Measurements from ENCODE around the gene ERC1.

ERC1 gene

GRCh38 chr12:1356285-1356684, 365.3 kb downstream of the ERC1 start:
- no peak overlapping the region for H3K4me3 ChIP-seq
- no peaks in the 10 kb centered on the region for H3K4me1 ChIP-seq
- H4K20me1 ChIP-seq: no peaks in the 10 kb centered on the region
- H3K27ac ChIP-seq: no peak overlapping the region
- H3K9ac ChIP-seq: no peak overlapping the region
- TF ChIP-seq Cebpa-rat (IDR thresholded peaks at IDR 0.05): no peak
- no peaks in the 10 kb centered on the region for H3K9me3 ChIP-seq
- H3K36me3 ChIP-seq: no peaks in the 10 kb centered on the region
- no peaks in the 10 kb centered on the region for H3K27me3 ChIP-seq
- no peak overlapping the region for H3K4me2 ChIP-seq

DNA sequence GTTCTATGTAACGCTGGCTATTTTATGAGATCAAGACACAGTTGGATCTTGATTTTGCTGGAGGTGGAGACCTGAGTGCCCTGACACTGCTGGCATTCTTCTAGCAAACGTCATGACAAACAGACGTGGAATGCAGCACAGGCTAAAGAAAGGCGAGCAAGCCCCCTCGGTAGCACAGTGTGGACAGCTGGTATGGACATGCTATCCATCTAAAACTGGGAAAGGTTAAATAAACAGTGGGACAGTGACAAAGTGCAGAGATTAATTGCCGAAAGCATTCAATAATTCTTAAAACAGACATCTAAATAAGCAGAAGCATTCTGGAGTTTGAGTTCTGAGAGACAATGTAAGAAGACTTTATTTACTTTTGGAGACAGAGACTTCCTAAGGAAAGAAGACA, 366.1 kb downstream of the ERC1 start:
- H3K9me3 ChIP-seq: no peaks in the 10 kb centered on the region
- no peaks in the 10 kb centered on the region for H3K27me3 ChIP-seq
- no peak for TF ChIP-seq Cebpa-rat (IDR thresholded peaks at IDR 0.05)
- H3K27ac ChIP-seq: no peak overlapping the region
- no peak overlapping the region for H3K4me3 ChIP-seq
- H4K20me1 ChIP-seq: no peaks in the 10 kb centered on the region
- no peak overlapping the region for H3K9ac ChIP-seq
- no peak overlapping the region for H3K4me2 ChIP-seq
- H3K36me3 ChIP-seq: no peaks in the 10 kb centered on the region
- H3K4me1 ChIP-seq: no peaks in the 10 kb centered on the region

GRCh38 chr12:1357711-1358110, 366.7 kb downstream of the ERC1 start:
- no peaks in the 10 kb centered on the region for H3K4me1 ChIP-seq
- no peak for TF ChIP-seq Cebpa-rat (IDR thresholded peaks at IDR 0.05)
- H3K4me3 ChIP-seq: no peak overlapping the region
- H4K20me1 ChIP-seq: no peaks in the 10 kb centered on the region
- H3K36me3 ChIP-seq: no peaks in the 10 kb centered on the region
- H3K4me2 ChIP-seq: no peak overlapping the region
- H3K9me3 ChIP-seq: no peaks in the 10 kb centered on the region
- H3K9ac ChIP-seq: no peak overlapping the region
- H3K27me3 ChIP-seq: no peaks in the 10 kb centered on the region
- H3K27ac ChIP-seq: no peak overlapping the region

DNA sequence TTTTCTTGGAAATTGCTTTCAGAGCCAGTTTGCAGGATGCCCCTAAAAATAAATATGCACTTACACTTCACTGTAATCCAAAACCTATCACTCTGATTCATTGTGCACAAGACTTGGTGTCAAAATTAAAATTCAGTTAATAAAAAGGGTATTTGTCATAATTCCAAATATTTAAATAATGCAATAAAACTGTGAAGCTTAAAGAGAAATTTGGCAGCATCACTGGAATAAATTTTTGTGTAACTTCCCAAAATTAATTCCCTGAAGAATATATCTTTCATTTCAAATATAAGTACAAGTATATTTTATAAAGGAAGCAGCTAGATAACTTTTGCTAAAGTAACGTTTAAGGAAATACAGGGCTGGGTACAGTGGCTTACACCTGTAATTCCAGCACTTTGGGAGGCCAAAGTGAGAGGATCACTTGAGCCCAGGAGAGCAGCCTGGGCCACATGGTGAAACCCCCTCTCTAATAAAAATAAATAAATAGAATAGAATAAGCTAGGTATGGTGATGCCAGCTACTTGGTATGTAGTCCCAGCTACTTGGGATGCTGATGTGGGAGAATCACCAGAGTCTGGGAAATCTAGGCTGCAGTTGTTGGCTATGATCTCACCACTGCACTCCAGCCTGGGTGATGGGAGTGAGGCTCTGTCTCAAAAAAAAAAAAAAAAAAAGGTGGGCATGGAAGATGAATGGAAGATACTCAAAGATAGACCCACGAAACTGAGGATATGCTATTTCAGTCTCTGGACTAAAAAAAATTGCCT, 369.6 kb downstream of the ERC1 start:
- Histone ChIP-seq H3K4me2 (no peak overlapping the region), H3K9me3 (no peaks in the 10 kb centered on the region), H3K4me1 (no peaks in the 10 kb centered on the region), H3K27me3 (no peaks in the 10 kb centered on the region), H3K4me3 (no peak overlapping the region), H3K9ac (no peak overlapping the region), H3K36me3 (no peaks in the 10 kb centered on the region), H4K20me1 (no peaks in the 10 kb centered on the region), H3K27ac (no peak overlapping the region)
- no peak for TF ChIP-seq Cebpa-rat (IDR thresholded peaks at IDR 0.05)

GRCh38 chr12:1362143-1362662, 371.2 kb downstream of the ERC1 start:
- Histone ChIP-seq H3K36me3 (no peaks in the 10 kb centered on the region), H3K27ac (no peak overlapping the region), H3K4me2 (no peak overlapping the region), H3K9me3 (no peaks in the 10 kb centered on the region), H3K4me1 (no peaks in the 10 kb centered on the region), H4K20me1 (no peaks in the 10 kb centered on the region), H3K4me3 (no peak overlapping the region), H3K27me3 (no peaks in the 10 kb centered on the region), H3K9ac (no peak overlapping the region)
- TF ChIP-seq Cebpa-rat (IDR thresholded peaks at IDR 0.05): no peak

DNA sequence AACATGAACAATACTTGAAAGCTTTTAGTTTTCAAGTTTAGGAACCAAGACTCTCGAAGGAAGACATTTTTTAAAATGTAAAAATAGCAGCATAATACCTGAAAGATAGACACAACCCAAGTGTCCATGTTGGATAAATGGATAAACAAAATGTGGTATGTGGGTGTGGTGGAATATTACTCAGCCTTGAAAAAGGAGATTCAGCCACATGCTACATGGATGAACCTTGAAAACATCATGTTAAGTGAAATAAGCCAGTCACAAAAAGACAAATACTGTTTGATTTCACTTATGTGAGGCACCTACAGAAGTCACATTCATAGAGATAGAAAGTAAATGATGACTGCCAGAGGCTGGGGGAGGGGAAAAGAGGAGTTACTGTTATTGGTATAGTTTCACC, 374.7 kb downstream of the ERC1 start:
- H3K9ac ChIP-seq: no peak overlapping the region
- TF ChIP-seq Cebpa-rat (IDR thresholded peaks at IDR 0.05): no peak
- no peaks in the 10 kb centered on the region for H4K20me1 ChIP-seq
- no peak overlapping the region for H3K27ac ChIP-seq
- H3K27me3 ChIP-seq: no peaks in the 10 kb centered on the region
- 0 out of 2 replicates have a peak, but pooled peaks cover 2% of the 10 kb centered on the region for H3K9me3 ChIP-seq
- H3K4me2 ChIP-seq: no peak overlapping the region
- no peak overlapping the region for H3K4me3 ChIP-seq
- H3K4me1 ChIP-seq: no peaks in the 10 kb centered on the region
- H3K36me3 ChIP-seq: peaks cover 1% of the 10 kb centered on the region; the same call in 1 of the 2 replicates

GRCh38 chr12:1367331-1368291, 376.6 kb downstream of the ERC1 start:
- no peaks in the 10 kb centered on the region for H3K27me3 ChIP-seq
- TF ChIP-seq Cebpa-rat (IDR thresholded peaks at IDR 0.05): no peak
- H3K9me3 ChIP-seq: 0 out of 2 replicates have a peak, but pooled peaks cover 4% of the 10 kb centered on the region
- no peak overlapping the region for H3K9ac ChIP-seq
- no peak overlapping the region for H3K4me3 ChIP-seq
- H4K20me1 ChIP-seq: no peaks in the 10 kb centered on the region
- no peak overlapping the region for H3K27ac ChIP-seq
- H3K4me1 ChIP-seq: no peaks in the 10 kb centered on the region
- H3K36me3 ChIP-seq: peaks cover 20% of the 10 kb centered on the region
- no peak overlapping the region for H3K4me2 ChIP-seq

DNA sequence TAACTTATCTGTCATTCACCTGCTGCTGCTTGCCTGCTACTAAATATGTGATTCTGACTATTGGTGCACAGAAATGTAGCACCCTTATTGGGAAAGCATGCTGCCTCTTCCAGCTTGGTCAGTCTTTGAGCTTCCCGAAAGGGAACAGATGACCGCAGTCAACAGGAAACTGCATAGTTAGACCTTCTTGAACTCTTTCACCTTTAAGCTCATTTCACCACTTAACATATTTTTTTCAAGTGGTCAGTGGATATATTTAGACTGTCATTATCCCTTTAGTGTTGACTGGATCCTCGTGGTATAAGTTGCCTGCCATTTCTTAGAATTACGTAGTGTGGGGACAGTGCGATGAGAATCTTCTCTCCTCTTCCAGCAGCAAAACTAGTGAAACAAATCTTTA, 378.4 kb downstream of the ERC1 start:
- Histone ChIP-seq H3K36me3 (peaks cover 33% of the 10 kb centered on the region), H3K4me1 (no peaks in the 10 kb centered on the region), H3K9ac (no peak overlapping the region), H3K9me3 (0 out of 2 replicates have a peak, but pooled peaks cover 4% of the 10 kb centered on the region), H3K27ac (no peak overlapping the region), H3K27me3 (no peaks in the 10 kb centered on the region), H3K4me3 (no peak overlapping the region), H4K20me1 (no peaks in the 10 kb centered on the region), H3K4me2 (no peak overlapping the region)
- no peak for TF ChIP-seq Cebpa-rat (IDR thresholded peaks at IDR 0.05)

DNA sequence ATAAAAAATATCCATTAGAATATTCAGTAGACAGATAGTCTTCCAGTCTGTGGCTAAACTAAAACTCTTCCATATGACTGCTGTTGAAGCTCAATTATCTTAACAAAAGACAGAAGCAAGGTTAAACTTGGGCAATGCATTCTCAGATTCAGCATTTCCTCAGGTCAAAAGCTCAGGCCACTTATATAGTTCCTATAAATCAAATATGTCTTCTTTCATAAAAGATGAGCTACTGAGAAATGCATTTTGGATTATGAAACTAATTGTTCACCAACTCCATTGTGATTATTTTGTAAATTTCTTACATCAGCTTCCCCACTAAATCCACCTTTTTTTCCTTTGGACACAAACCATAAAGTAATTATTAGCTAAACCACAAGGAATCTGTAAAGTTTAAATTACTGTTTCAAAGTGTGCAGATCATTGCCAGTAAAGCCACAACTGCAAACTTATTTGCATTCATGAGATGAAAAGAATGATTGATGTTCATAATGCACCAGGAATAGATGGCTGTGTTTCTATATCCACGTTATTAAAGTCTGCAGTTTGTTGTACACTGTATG, 379.0 kb downstream of the ERC1 start:
- no peak overlapping the region for H3K27ac ChIP-seq
- no peak overlapping the region for H3K4me3 ChIP-seq
- no peak overlapping the region for H3K4me2 ChIP-seq
- H3K9me3 ChIP-seq: peaks cover 7% of the 10 kb centered on the region; the same call in 1 of the 2 replicates
- H3K4me1 ChIP-seq: no peaks in the 10 kb centered on the region
- H3K27me3 ChIP-seq: no peaks in the 10 kb centered on the region
- peaks cover 38% of the 10 kb centered on the region for H3K36me3 ChIP-seq
- no peak overlapping the region for H3K9ac ChIP-seq
- no peaks in the 10 kb centered on the region for H4K20me1 ChIP-seq
- no peak for TF ChIP-seq Cebpa-rat (IDR thresholded peaks at IDR 0.05)
